SK-N-SH (cell line): Measurements from ENCODE around the gene KPRP. TPM values are rescaled to one million over a fixed set of nuclear protein-coding genes. Genes with fewer than 3 reads are reported as not detected.

Source experiments
- CTCF ChIA-PET: fragments of 300-600, 350-600 bp; formaldehyde crosslinking; extraction: SDS; loops from one replicate; lab custom pipeline; 2021; lab: Yijun Ruan, JAX
- POLR2A ChIA-PET: fragments of 350-600 bp; sonication (Branson Sonifier 250); formaldehyde crosslinking; extraction: SDS; loops from one replicate; lab custom pipeline; 2020; ENCODE audit warnings: antibody characterized with exemption, inconsistent platforms; lab: Yijun Ruan, JAX
- DNase-seq: peaks from one replicate; pipeline ENCODE4 v3.0.0; 2012
- H2AFZ ChIP-seq: fragments of 200-600 bp; sonication (generic); 2 replicates; pipeline ENCODE4 v1.8.1; 2016; ENCODE audit warnings: antibody characterized with exemption, mild to moderate bottlenecking, low read depth
- H3F3A ChIP-seq: fragments of 200-600 bp; sonication (generic); replicated peaks from 2 replicates; pipeline ENCODE3; 2016; ENCODE audit warnings: antibody characterized with exemption, mild to moderate bottlenecking; ENCODE audit not compliant: insufficient read depth
- H3K27ac ChIP-seq, 2 experiments: fragments of 200-500 bp in 1 of 2; fragments of 200-600 bp in 1 of 2; sonication (Bioruptor generic) in 1 of 2; sonication (generic), shearing (Covaris generic) in 1 of 2; 2 replicates each; pipeline versions ENCODE4 v1.5.1 to v1.6.1; 2014 to 2016; ENCODE audit warnings: low read depth in 2 of 2, inconsistent platforms in 1 of 2, low read length in 1 of 2, mild to moderate bottlenecking in 1 of 2, mixed read lengths in 1 of 2
- H3K27me3 ChIP-seq: fragments of 200-600 bp; sonication (generic), shearing (Covaris generic); 2 replicates; pipeline ENCODE4 v1.6.1; 2016; ENCODE audit warnings: mixed run types; ENCODE audit not compliant: insufficient read depth
- H3K36me3 ChIP-seq, 2 experiments: fragments of 200-500 bp in 1 of 2; fragments of 200-600 bp in 1 of 2; sonication (Bioruptor generic) in 1 of 2; sonication (generic) in 1 of 2; replicated peaks in 1 of 2; 2 replicates each; pipeline versions ENCODE3 to v1.5.1; 2014 to 2016; ENCODE audit warnings: low read length in 1 of 2, mild to moderate bottlenecking in 1 of 2; ENCODE audit not compliant: insufficient read depth in 2 of 2, control insufficient read depth in 1 of 2
- H3K4me1 ChIP-seq, 2 experiments: fragments of 200-500 bp in 1 of 2; fragments of 200-600 bp in 1 of 2; sonication (Bioruptor generic) in 1 of 2; sonication (generic), shearing (Covaris generic) in 1 of 2; 2 replicates each; pipeline versions ENCODE4 v1.5.1 to v1.6.1; 2014 to 2016; ENCODE audit warnings: low read depth in 1 of 2, low read length in 1 of 2, mixed run types in 1 of 2; ENCODE audit not compliant: insufficient read depth in 2 of 2, control insufficient read depth in 1 of 2
- H3K4me2 ChIP-seq: fragments of 200-600 bp; sonication (generic), shearing (Covaris generic); 2 replicates; pipeline ENCODE4 v1.6.1; 2017; ENCODE audit warnings: mixed run types
- H3K4me3 ChIP-seq, 2 experiments: fragments of 200-500 bp in 1 of 2; fragments of 200-600 bp in 1 of 2; sonication (Bioruptor generic) in 1 of 2; sonication (generic), shearing (Covaris generic) in 1 of 2; 2 replicates each; pipeline versions ENCODE4 v1.5.1 to v1.8.1; 2014 to 2016; ENCODE audit warnings: low read depth in 2 of 2, inconsistent platforms in 1 of 2, low read length in 1 of 2, mild to moderate bottlenecking in 1 of 2, mixed read lengths in 1 of 2, moderate library complexity in 1 of 2
- H3K79me2 ChIP-seq: fragments of 200-600 bp; sonication (generic); 2 replicates; pipeline ENCODE4 v1.8.1; 2017; ENCODE audit warnings: mild to moderate bottlenecking; ENCODE audit not compliant: insufficient read depth
- H3K9ac ChIP-seq: fragments of 200-600 bp; sonication (generic); 2 replicates; pipeline ENCODE4 v1.6.1; 2017; ENCODE audit warnings: mixed run types
- H3K9me2 ChIP-seq: fragments of 200-600 bp; sonication (generic); 2 replicates; pipeline ENCODE4 v1.6.1; 2017; ENCODE audit warnings: mixed run types
- H3K9me3 ChIP-seq: fragments of 200-600 bp; sonication (generic); 2 replicates; pipeline ENCODE4 v1.6.1; 2017; ENCODE audit warnings: mixed run types, mild to moderate bottlenecking, moderate library complexity
- H4K20me1 ChIP-seq: fragments of 200-600 bp; sonication (generic); 2 replicates; pipeline ENCODE4 v1.6.1; 2017; ENCODE audit warnings: mild to moderate bottlenecking, mixed run types; ENCODE audit not compliant: insufficient read depth
- CTCF ChIP-seq: fragments of 200-600 bp; sonication (generic); IDR thresholded peaks from 2 replicates; pipeline ENCODE4 v1.6.1; 2017; ENCODE audit warnings: antibody characterized with exemption, mild to moderate bottlenecking, moderate library complexity
- ELF1 ChIP-seq: IDR thresholded peaks from 2 replicates; pipeline ENCODE4 v1.4.0; 2012
- EP300 ChIP-seq, 2 experiments: IDR thresholded peaks; 2 replicates each; pipeline versions ENCODE4 v1.4.0 to v1.6.1; 2012; ENCODE audit warnings: borderline replicate concordance in 1 of 2, low read depth in 1 of 2, low read length in 1 of 2
- FOXJ3 ChIP-seq: sonication (generic); formaldehyde crosslinking; IDR thresholded peaks from 2 replicates; pipeline ENCODE4 v1.5.1; 2020; ENCODE audit warnings: mild to moderate bottlenecking, missing genetic modification reagents
- FOXM1 ChIP-seq: IDR thresholded peaks from 2 replicates; pipeline ENCODE4 v1.4.0; 2012; ENCODE audit warnings: low read depth, mild to moderate bottlenecking
- GATA2 ChIP-seq: sonication (generic); formaldehyde crosslinking; IDR thresholded peaks from 2 replicates; pipeline ENCODE4 v1.5.0; 2020; ENCODE audit warnings: mild to moderate bottlenecking, missing genetic modification reagents
- IRF3 ChIP-seq: fragments of 150-350 bp; IDR thresholded peaks from 2 replicates; pipeline ENCODE4 v1.6.1; 2016; ENCODE audit warnings: mild to moderate bottlenecking, low read depth, low read length
- JUND ChIP-seq: IDR thresholded peaks from 2 replicates; pipeline ENCODE4 v1.4.0; 2012
- MXI1 ChIP-seq: IDR thresholded peaks from 2 replicates; pipeline ENCODE4 v1.6.1; 2012; ENCODE audit warnings: mild to moderate bottlenecking, low read depth, low read length, improper control_type of control experiment
- NRF1 ChIP-seq: IDR thresholded peaks from 2 replicates; pipeline ENCODE4 v1.6.1; 2012; ENCODE audit warnings: low read depth, mild to moderate bottlenecking, low read length
- RAD21 ChIP-seq: IDR thresholded peaks from 2 replicates; pipeline ENCODE4 v1.6.1; 2012; ENCODE audit warnings: mild to moderate bottlenecking, low read length
- RCOR1 ChIP-seq: fragments of 150-350 bp; IDR thresholded peaks from 2 replicates; pipeline ENCODE4 v1.6.1; 2017; ENCODE audit warnings: antibody characterized with exemption, low read length
- RFX5 ChIP-seq: IDR thresholded peaks from 2 replicates; pipeline ENCODE4 v1.6.1; 2012; ENCODE audit warnings: mild to moderate bottlenecking, improper control_type of control experiment, low read length
- SIN3A ChIP-seq: IDR thresholded peaks from 2 replicates; pipeline ENCODE4 v1.6.1; 2012; ENCODE audit warnings: low read depth, mild to moderate bottlenecking, low read length, moderate library complexity, borderline replicate concordance
- TCF12 ChIP-seq: IDR thresholded peaks from 2 replicates; pipeline ENCODE4 v1.4.0; 2012
- USF1 ChIP-seq: IDR thresholded peaks from 2 replicates; pipeline ENCODE4 v1.4.0; 2012; ENCODE audit warnings: low read depth, borderline replicate concordance
- USF2 ChIP-seq: fragments of 150-350 bp; IDR thresholded peaks from 2 replicates; pipeline ENCODE4 v1.6.1; 2017; ENCODE audit warnings: antibody characterized with exemption, low read length, low read depth, borderline replicate concordance
- WGBS: methylation state at CpG from one replicate; pipeline ENCODE4 v1.1.6; 2017; ENCODE audit warnings: low lambda C conversion rate; 5-methylcytosine and 5-hydroxymethylcytosine counted together
- polyA plus RNA-seq, 3 experiments: library from polyadenylated mRNA; depleted of rRNA; stranded (reverse); fragments of >200 nt; gene quantifications; 2 replicates each; pipeline ENCODE4 v1.2.3, GENCODE V29; 2012
- TF ChIP-seq, protein P1 (sequence below): IDR thresholded peaks from 2 replicates; pipeline ENCODE4; 2012

KPRP gene
- polyA plus RNA-seq, 1 of the 3 experiments (the other 2 are of a cell fraction), result not detected

DNA sequence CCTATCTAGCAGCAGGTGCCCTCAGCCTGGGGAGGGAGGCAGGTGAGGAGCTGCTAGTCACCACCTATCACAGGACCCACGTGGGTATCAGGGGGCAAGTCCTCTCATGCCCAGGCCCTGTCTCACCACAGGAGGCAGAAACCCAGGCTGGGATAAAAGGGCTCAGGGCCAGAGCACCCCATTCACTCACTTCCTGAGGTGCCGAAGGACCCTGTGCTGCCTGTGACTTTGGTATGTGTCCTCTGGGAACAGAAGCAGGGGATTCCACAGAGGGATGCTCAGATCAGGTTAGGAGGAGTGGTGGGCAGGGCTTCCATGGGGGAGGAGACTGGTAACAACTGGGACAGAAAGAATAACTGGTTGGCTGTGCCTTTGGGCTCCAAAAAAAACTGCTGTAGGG, 28.3 kb downstream of the KPRP start, which contains the start of gene LCE1E:
Gene LCE1E, plus strand, starts transcription at position 181 of the 400 bp plus-strand sequence. CDS start 1,043 bp downstream, outside the sequence.
- Histone ChIP-seq H3K4me3 (no peak within 1 kb of the TSS), H2AFZ (no peak within 1 kb of the TSS), H3K9me3 (no peaks in the 10 kb centered on the region), H4K20me1 (no peaks in the 10 kb centered on the region), H3K36me3 (no peaks in the 10 kb centered on the region), H3K27me3 (no peaks in the 10 kb centered on the region; the same call in 1 of the 2 replicates), H3K4me2 (no peak within 1 kb of the TSS), H3K9me2 (no peaks in the 10 kb centered on the region), H3K79me2 (no peaks in the 10 kb centered on the region), H3K9ac (no peak within 1 kb of the TSS), H3F3A (no peaks in the 10 kb centered on the region), H3K27ac (no peak within 1 kb of the TSS), H3K4me1 (no peaks in the 10 kb centered on the region)
- no peak for TF ChIP-seq JUND
- TF ChIP-seq GATA2, result no peak
- TF ChIP-seq USF2, result no peak
- no peak for TF ChIP-seq TCF12
- TF ChIP-seq, protein P1, sequence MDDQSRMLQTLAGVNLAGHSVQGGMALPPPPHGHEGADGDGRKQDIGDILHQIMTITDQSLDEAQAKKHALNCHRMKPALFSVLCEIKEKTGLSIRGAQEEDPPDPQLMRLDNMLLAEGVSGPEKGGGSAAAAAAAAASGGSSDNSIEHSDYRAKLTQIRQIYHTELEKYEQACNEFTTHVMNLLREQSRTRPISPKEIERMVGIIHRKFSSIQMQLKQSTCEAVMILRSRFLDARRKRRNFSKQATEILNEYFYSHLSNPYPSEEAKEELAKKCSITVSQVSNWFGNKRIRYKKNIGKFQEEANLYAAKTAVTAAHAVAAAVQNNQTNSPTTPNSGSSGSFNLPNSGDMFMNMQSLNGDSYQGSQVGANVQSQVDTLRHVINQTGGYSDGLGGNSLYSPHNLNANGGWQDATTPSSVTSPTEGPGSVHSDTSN, result no peak
- TF ChIP-seq ELF1, result no peak
- TF ChIP-seq SIN3A, result no peak
- TF ChIP-seq EP300 (IDR thresholded peaks at IDR 0.05; ENCODE audit: borderline replicate concordance in 1 of 2, low read depth in 1 of 2, low read length in 1 of 2), result no peak
- no peak for TF ChIP-seq MXI1
- no peak for TF ChIP-seq RFX5
- TF ChIP-seq NRF1, result no peak
- no peak for TF ChIP-seq RCOR1
- TF ChIP-seq USF1, result no peak
- no peak for TF ChIP-seq FOXJ3
- TF ChIP-seq IRF3, result no peak
- TF ChIP-seq RAD21, result no peak
- TF ChIP-seq FOXM1, result no peak
- no peak for TF ChIP-seq CTCF
- WGBS, result 0% methylated on average over 1 of the region's 2 CpGs
- POLR2A ChIA-PET, result no interaction called here
- DNase-seq, result no peak
- CTCF ChIA-PET, result interaction anchor here (2.5 kb wide), 1 partner anchor 8 kb away, joined by 9 read pairs; no protein-coding TSS in a partner anchor
